Lung (tissue), 12 donors: ENCODE results near the gene MARS1. TPM values are rescaled to one million over a fixed set of nuclear protein-coding genes. Genes with fewer than 3 reads are reported as not detected.

Experiments
- ATAC-seq: fragments of 200-7000 bp; cut with Tn5 transposase; one replicate; pipeline ENCODE4 v1.9.1; 2020; ENCODE audit warnings: moderate number of reproducible peaks; ENCODE audit not compliant: insufficient read depth, low FRiP score
- DNase-seq, 3 donors: peaks; one replicate each; pipeline ENCODE4 v3.0.0-alpha.2; 2013 to 2017
- H3K27ac ChIP-seq, 2 donors: one replicate each; pipeline ENCODE4 v1.5.1; 2013; ENCODE audit warnings: mild to moderate bottlenecking in 2 of 2, moderate library complexity in 2 of 2, control low read depth in 1 of 2, inconsistent platforms in 1 of 2, low read depth in 1 of 2, low read length in 1 of 2
- H3K27me3 ChIP-seq, 3 donors: one replicate each; pipeline ENCODE4 v1.5.1; 2013; ENCODE audit warnings: low read length in 2 of 3; ENCODE audit not compliant: control insufficient read depth in 3 of 3, insufficient read depth in 3 of 3
- H3K36me3 ChIP-seq, 4 donors: one replicate each; pipeline ENCODE4 v1.5.1; 2013; ENCODE audit warnings: low read length in 4 of 4, mild to moderate bottlenecking in 1 of 4, moderate library complexity in 1 of 4; ENCODE audit not compliant: control insufficient read depth in 4 of 4, insufficient read depth in 4 of 4
- H3K4me1 ChIP-seq, 5 donors: one replicate each; pipeline ENCODE4 v1.5.1; 2013; ENCODE audit warnings: low read length in 5 of 5, mild to moderate bottlenecking in 2 of 5, moderate library complexity in 1 of 5; ENCODE audit not compliant: control insufficient read depth in 5 of 5, insufficient read depth in 5 of 5
- H3K4me3 ChIP-seq: one replicate; pipeline ENCODE4 v1.5.1; 2013; ENCODE audit warnings: mild to moderate bottlenecking, control low read depth, moderate library complexity
- H3K9ac ChIP-seq, 2 donors: one replicate each; pipeline ENCODE4 v1.5.1; 2013; ENCODE audit warnings: low read length in 2 of 2, control low read depth in 1 of 2; ENCODE audit not compliant: insufficient read depth in 1 of 2
- H3K9me3 ChIP-seq, 4 donors: one replicate each; pipeline ENCODE4 v1.5.1; 2013; ENCODE audit warnings: low read length in 3 of 4, mild to moderate bottlenecking in 1 of 4, moderate library complexity in 1 of 4; ENCODE audit not compliant: control insufficient read depth in 4 of 4, insufficient read depth in 3 of 4
- WGBS, 2 donors: extraction: QIAGEN DNeasy Blood & Tissue Kit; methylation state at CpG; one replicate each; pipeline ENCODE4 v1.1.7; 2013; 5-methylcytosine and 5-hydroxymethylcytosine counted together
- polyA plus RNA-seq, 2 donors: library from polyadenylated mRNA; stranded (reverse); fragments of 200-250 nt; gene quantifications; one replicate each; pipeline ENCODE4 v1.2.1, GENCODE V29; 2013
- total RNA-seq, 2 donors: library from RNA; depleted of rRNA in 1 of 2; stranded (reverse); fragments of >200 nt in 1 of 2; gene quantifications; one replicate each; pipeline ENCODE4 v1.2.1, GENCODE V29; 2014 to 2021
- TF ChIP-seq, protein P1 (sequence below): IDR thresholded peaks from 2 replicates; pipeline ENCODE4 v1.5.1; 2012; ENCODE audit warnings: mild to moderate bottlenecking; ENCODE audit errors: control extremely low read depth, extremely low read depth
- donor health status: control.
- donor health status: control.
- donor health status: Bipolar disorder and iron deficiency.
- donor health status: healthy.
- donor health status: DM: yes; HTN: yes; CAD: no.

Gene MARS1
- total and polyA plus RNA-seq, 4 donors: 55.9 to 213 (median 125) TPM

- no peaks in the 10 kb centered on the region for H3K36me3 ChIP-seq
- ATAC-seq (no peak), DNase-seq (peak in 1 of 3 donors; percentile 38)
- H3K9ac ChIP-seq: no peak within 1 kb of the TSS
- H3K27ac ChIP-seq: no peak within 1 kb of the TSS
- peaks cover 0 to 7% (median 0%) of the 10 kb centered on the region in 5 donors for H3K4me1 ChIP-seq
- no peaks in the 10 kb centered on the region for H3K9me3 ChIP-seq
- no peak within 1 kb of the TSS for H3K4me3 ChIP-seq
- TF ChIP-seq, protein P1, sequence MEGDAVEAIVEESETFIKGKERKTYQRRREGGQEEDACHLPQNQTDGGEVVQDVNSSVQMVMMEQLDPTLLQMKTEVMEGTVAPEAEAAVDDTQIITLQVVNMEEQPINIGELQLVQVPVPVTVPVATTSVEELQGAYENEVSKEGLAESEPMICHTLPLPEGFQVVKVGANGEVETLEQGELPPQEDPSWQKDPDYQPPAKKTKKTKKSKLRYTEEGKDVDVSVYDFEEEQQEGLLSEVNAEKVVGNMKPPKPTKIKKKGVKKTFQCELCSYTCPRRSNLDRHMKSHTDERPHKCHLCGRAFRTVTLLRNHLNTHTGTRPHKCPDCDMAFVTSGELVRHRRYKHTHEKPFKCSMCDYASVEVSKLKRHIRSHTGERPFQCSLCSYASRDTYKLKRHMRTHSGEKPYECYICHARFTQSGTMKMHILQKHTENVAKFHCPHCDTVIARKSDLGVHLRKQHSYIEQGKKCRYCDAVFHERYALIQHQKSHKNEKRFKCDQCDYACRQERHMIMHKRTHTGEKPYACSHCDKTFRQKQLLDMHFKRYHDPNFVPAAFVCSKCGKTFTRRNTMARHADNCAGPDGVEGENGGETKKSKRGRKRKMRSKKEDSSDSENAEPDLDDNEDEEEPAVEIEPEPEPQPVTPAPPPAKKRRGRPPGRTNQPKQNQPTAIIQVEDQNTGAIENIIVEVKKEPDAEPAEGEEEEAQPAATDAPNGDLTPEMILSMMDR: no peak
- 59 to 61% methylated on average over 10 of the region's 10 CpGs for WGBS, 2 donors
- H3K27me3 ChIP-seq: no peaks in the 10 kb centered on the region
Observed at GRCh38 chr12:57454566-57455373, 33.1 kb upstream of the MARS1 start, which contains the start of gene INHBE. TSS of gene INHBE (plus strand) at chr12:57455307. CDS start at chr12:57455537, 230 bp downstream.

- Histone ChIP-seq H3K9me3 (no peaks in the 10 kb centered on the region), H3K9ac (no peak overlapping the region), H3K27ac (no peak overlapping the region), H3K36me3 (no peaks in the 10 kb centered on the region), H3K27me3 (peaks cover 0 to 4% (median 0%) of the 10 kb centered on the region in 3 donors), H3K4me1 (peaks cover 0 to 7% (median 0%) of the 10 kb centered on the region in 5 donors), H3K4me3 (no peak overlapping the region)
- TF ChIP-seq, protein P1: no peak
- no peak for ATAC-seq
- 58 to 66% methylated on average over 10 of the region's 10 CpGs for WGBS, 2 donors
- DNase-seq: no peak
Observed at GRCh38 chr12:57455374-57456144, 32.3 kb upstream of the MARS1 start.

DNA sequence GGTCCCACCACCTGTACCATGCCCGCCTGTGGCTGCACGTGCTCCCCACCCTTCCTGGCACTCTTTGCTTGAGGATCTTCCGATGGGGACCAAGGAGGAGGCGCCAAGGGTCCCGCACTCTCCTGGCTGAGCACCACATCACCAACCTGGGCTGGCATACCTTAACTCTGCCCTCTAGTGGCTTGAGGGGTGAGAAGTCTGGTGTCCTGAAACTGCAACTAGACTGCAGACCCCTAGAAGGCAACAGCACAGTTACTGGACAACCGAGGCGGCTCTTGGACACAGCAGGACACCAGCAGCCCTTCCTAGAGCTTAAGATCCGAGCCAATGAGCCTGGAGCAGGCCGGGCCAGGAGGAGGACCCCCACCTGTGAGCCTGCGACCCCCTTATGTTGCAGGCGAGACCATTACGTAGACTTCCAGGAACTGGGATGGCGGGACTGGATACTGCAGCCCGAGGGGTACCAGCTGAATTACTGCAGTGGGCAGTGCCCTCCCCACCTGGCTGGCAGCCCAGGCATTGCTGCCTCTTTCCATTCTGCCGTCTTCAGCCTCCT, 31.6 kb upstream of the MARS1 start:
- Histone ChIP-seq H3K27me3 (peaks cover 0 to 10% (median 0%) of the 10 kb centered on the region in 3 donors), H3K9ac (no peak overlapping the region), H3K36me3 (no peaks in the 10 kb centered on the region), H3K4me3 (no peak overlapping the region), H3K9me3 (no peaks in the 10 kb centered on the region), H3K4me1 (peaks cover 0 to 7% (median 4%) of the 10 kb centered on the region in 5 donors), H3K27ac (no peak overlapping the region)
- no peak for ATAC-seq
- TF ChIP-seq, protein P1: peak; percentile 1
- WGBS, 2 donors: 23 to 36% methylated on average over 12 to 15 of the region's 15 CpGs
- peak in 2 of 3 donors; percentile 40 to 47 for DNase-seq
